Activated T-cell treated with anti-CD3 and anti-CD28 coated beads, Interleukin-2, amount 50 U/mL, for 1 hour (primary cell): ENCODE measurements around the gene DOCK11.
"Not testable (repeated sequence)": the region's sequence is repeated elsewhere in the genome, so short reads cannot be mapped to it uniquely, and the experiment has no call there.

Experiments
- DNase-seq: peaks from one replicate; pipeline ENCODE4 v3.0.0-alpha.2; 2020

The DOCK11 gene

GRCh38 chrX:118577041-118577440 lies 81.4 kb downstream of the DOCK11 start:
- no peak for DNase-seq

- DNase-seq, result no peak
Measured at GRCh38 chrX:118579417-118579816, 83.8 kb downstream of the DOCK11 start.

GRCh38 chrX:118582926-118583325 lies 87.3 kb downstream of the DOCK11 start:
- DNase-seq, result not testable (repeated sequence)

GRCh38 chrX:118583781-118584180 lies 88.2 kb downstream of the DOCK11 start:
- DNase-seq, result no peak

GRCh38 chrX:118585296-118585695 lies 89.7 kb downstream of the DOCK11 start:
- no peak for DNase-seq

- not testable (repeated sequence) for DNase-seq
Measured at GRCh38 chrX:118586206-118586605, 90.6 kb downstream of the DOCK11 start.

- no peak for DNase-seq
Measured at GRCh38 chrX:118588715-118589114, 93.1 kb downstream of the DOCK11 start.

GRCh38 chrX:118589227-118589626 lies 93.6 kb downstream of the DOCK11 start:
- no peak for DNase-seq

GRCh38 chrX:118593407-118593806 lies 97.8 kb downstream of the DOCK11 start:
- no peak for DNase-seq

- DNase-seq, result no peak
Measured at GRCh38 chrX:118594697-118595420, 99.2 kb downstream of the DOCK11 start.

GRCh38 chrX:118595501-118596042 lies 100.0 kb downstream of the DOCK11 start:
- no peak for DNase-seq

GRCh38 chrX:118596390-118596789 lies 100.8 kb downstream of the DOCK11 start:
- no peak for DNase-seq

GRCh38 chrX:118603981-118604380 lies 108.4 kb downstream of the DOCK11 start:
- DNase-seq, result peak; percentile 35

- no peak for DNase-seq
Measured at GRCh38 chrX:118612290-118612689, 116.7 kb downstream of the DOCK11 start.

- no peak for DNase-seq
Measured at GRCh38 chrX:118614150-118614549, 118.5 kb downstream of the DOCK11 start.

- no peak for DNase-seq
Measured at GRCh38 chrX:118615141-118615540, 119.5 kb downstream of the DOCK11 start.

- DNase-seq, result no peak
Measured at GRCh38 chrX:118621081-118621759, 125.6 kb downstream of the DOCK11 start.

- no peak for DNase-seq
Measured at GRCh38 chrX:118623062-118623461, 127.4 kb downstream of the DOCK11 start.

- no peak for DNase-seq
Measured at GRCh38 chrX:118626346-118626745, 130.7 kb downstream of the DOCK11 start.

- no peak for DNase-seq
Measured at GRCh38 chrX:118627084-118627758, 131.6 kb downstream of the DOCK11 start.

- DNase-seq, result no peak
Measured at GRCh38 chrX:118630848-118631247, 135.2 kb downstream of the DOCK11 start.

- DNase-seq, result no peak
Measured at GRCh38 chrX:118631586-118631985, 136.0 kb downstream of the DOCK11 start.

GRCh38 chrX:118632862-118633261 lies 137.2 kb downstream of the DOCK11 start:
- no peak for DNase-seq

GRCh38 chrX:118633530-118633929 lies 137.9 kb downstream of the DOCK11 start:
- DNase-seq, result no peak
